Motor neuron (in vitro differentiated cells): Measurements from ENCODE around the gene SH3GLB2. TPM values are rescaled to one million over a fixed set of nuclear protein-coding genes. Genes with fewer than 3 reads are reported as not detected.
A peak's percentile ranks its signal among the peaks of the same experiment; 100 is the strongest.
"Not testable (repeated sequence)": the region's sequence is repeated elsewhere in the genome, so short reads cannot be mapped to it uniquely, and the experiment has no call there.

ENCODE experiments used
- ATAC-seq, 8 experiments: fragments of 200-7000 bp; cut with Tn5 transposase; replicated peaks in 6 of 8; 2 replicates each; pipeline ENCODE4 v1.8.0; 2021; ENCODE audit warnings: mild to moderate bottlenecking in 8 of 8, moderate library complexity in 8 of 8
- H3K27ac ChIP-seq, 2 donors: fragments of 250-450 bp; sonication (Bioruptor Pico); 2 replicates each; pipeline ENCODE4 v1.9.0; 2021; ENCODE audit warnings: antibody characterized with exemption in 2 of 2, mild to moderate bottlenecking in 2 of 2, moderate library complexity in 1 of 2
- H3K4me1 ChIP-seq, 2 donors: fragments of 250-450 bp; sonication (Bioruptor Pico); replicated peaks in 1 of 2; 2 replicates each; pipeline ENCODE4 v1.6.1; 2021; ENCODE audit warnings: antibody characterized with exemption in 2 of 2, mild to moderate bottlenecking in 2 of 2, moderate library complexity in 1 of 2
- H3K4me3 ChIP-seq, 5 donors: fragments of 250-450 bp; sonication (Bioruptor Pico); 2 replicates each; pipeline ENCODE4 v1.9.0; 2021; ENCODE audit warnings: antibody characterized with exemption in 5 of 5, mild to moderate bottlenecking in 5 of 5, moderate library complexity in 4 of 5
- WGBS, 10 experiments: fragments of 450-650 bp; shearing (Covaris generic); methylation state at CpG; one replicate each; pipeline ENCODE4 v1.0.0; 2022; 5-methylcytosine and 5-hydroxymethylcytosine counted together
- in situ Hi-C, 9 experiments: fragments of 400-800 bp; cut with MboI; loops; one replicate each; pipeline ENCODE4 v1.15.0; 2021; ENCODE audit warnings: low sequenced_read_pairs in 9 of 9, low pct_unique_long_range_greater_than_20kb in 2 of 9; ENCODE audit not compliant: unreplicated experiment in 9 of 9
- total RNA-seq, 8 experiments: library from RNA; unstranded; fragments of 300-600 nt; gene quantifications; 2 replicates each; pipeline versions ENCODE4 v1.2.3 to v1.2.4, GENCODE V29; 2022

Gene SH3GLB2
- total RNA-seq, 8 experiments from 2014 or later, result 27.8 to 95.9 (median 44.5) TPM

- 100% methylated on average over 1 of the region's 8 CpGs; no CpG with 5 or more reads in 9 of the 10 experiments for whole genome bisulfite sequencing, 10 experiments
These were observed 17.7 kb downstream of the SH3GLB2 start for GRCh38 chr9:129010267-129010975.

GRCh38 chr9:129009584-129010141 lies 18.5 kb downstream of the SH3GLB2 start:
- no peaks in the 10 kb centered on the region for H3K4me1 ChIP-seq
- no peak overlapping the region for H3K4me3 ChIP-seq
- 80 to 100% methylated on average over 1 of the region's 17 CpGs; no CpG with 5 or more reads in 8 of the 10 experiments for WGBS, 10 experiments
- no peak overlapping the region for H3K27ac ChIP-seq
- in situ Hi-C loops, result no loop called here
- no peak for ATAC-seq

More at GRCh38 chr9:129010267-129010975, 17.7 kb downstream of the SH3GLB2 start:
- Histone ChIP-seq H3K27ac (no peak overlapping the region), H3K4me1 (no peaks in the 10 kb centered on the region), H3K4me3 (no peak overlapping the region)
- no peak for ATAC-seq
- in situ Hi-C loops, result no loop called here

- no peak for ATAC-seq
- Histone ChIP-seq H3K4me3 (no peak overlapping the region), H3K4me1 (no peaks in the 10 kb centered on the region), H3K27ac (no peak overlapping the region)
- 90% methylated on average over 2 of the region's 13 CpGs; no CpG with 5 or more reads in 9 of the 10 experiments for WGBS, 10 experiments
- in situ Hi-C loops, result no loop called here
These were observed 19.0 kb downstream of the SH3GLB2 start for GRCh38 chr9:129008986-129009583.

- no peak overlapping the region for H3K4me3 ChIP-seq
- no peaks in the 10 kb centered on the region for H3K4me1 ChIP-seq
- H3K27ac ChIP-seq, result no peak overlapping the region
- ATAC-seq, result no peak
- in situ Hi-C loops, result no loop called here
- WGBS, 10 experiments, result 70 to 100% (median 88%) methylated on average over 1 to 2 of the region's 6 CpGs; no CpG with 5 or more reads in 6 of the 10 experiments
These were observed 19.6 kb downstream of the SH3GLB2 start for GRCh38 chr9:129008469-129008965.

- ATAC-seq, result no peak
- H3K4me1 ChIP-seq, result no peaks in the 10 kb centered on the region
- in situ Hi-C loops, result no loop called here
- WGBS, 10 experiments, result 100% methylated on average over 1 of the region's 18 CpGs; no CpG with 5 or more reads in 6 of the 10 experiments
- H3K4me3 ChIP-seq, result no peak overlapping the region
- H3K27ac ChIP-seq, result no peak overlapping the region
These were observed 20.2 kb downstream of the SH3GLB2 start for GRCh38 chr9:129007766-129008468.

- Histone ChIP-seq H3K27ac (no peak overlapping the region), H3K4me1 (no peaks in the 10 kb centered on the region), H3K4me3 (no peak overlapping the region)
- peak in 7 of 8 experiments; percentile 2 to 19 (median 6) for ATAC-seq
- 67 to 100% (median 100%) methylated on average over 1 to 4 of the region's 14 CpGs; no CpG with 5 or more reads in 3 of the 10 experiments for WGBS, 10 experiments
- in situ Hi-C loops, result no loop called here
These were observed 20.9 kb downstream of the SH3GLB2 start for GRCh38 chr9:129007035-129007765.

GRCh38 chr9:129006328-129007034 lies 21.6 kb downstream of the SH3GLB2 start:
- peak overlapping the region in 1 of 2 donors; percentile 2 for H3K27ac ChIP-seq
- no peak overlapping the region for H3K4me3 ChIP-seq
- no peaks in the 10 kb centered on the region for H3K4me1 ChIP-seq
- peak; percentile 83 to 94 (median 88) for ATAC-seq
- WGBS, 10 experiments, result 0 to 100% (median 19%) methylated on average over 1 to 9 of the region's 21 CpGs; no CpG with 5 or more reads in 3 of the 10 experiments
- in situ Hi-C loops, result no loop called here

GRCh38 chr9:129005336-129005997 lies 22.7 kb downstream of the SH3GLB2 start:
- no peak for ATAC-seq
- H3K27ac ChIP-seq, result no peak overlapping the region
- WGBS, 10 experiments, result 80 to 95% (median 88%) methylated on average over 1 to 4 of the region's 10 CpGs; no CpG with 5 or more reads in 5 of the 10 experiments

GRCh38 chr9:129004173-129004572 lies 24.0 kb downstream of the SH3GLB2 start:
- H3K4me1 ChIP-seq, H3K4me3 ChIP-seq, ATAC-seq, in situ Hi-C loops, H3K27ac ChIP-seq: not testable (repeated sequence)
- 83 to 100% (median 98%) methylated on average over 1 to 5 of the region's 6 CpGs; no CpG with 5 or more reads in 4 of the 10 experiments for WGBS, 10 experiments

More at GRCh38 chr9:129005336-129005997, 22.7 kb downstream of the SH3GLB2 start:
- Histone ChIP-seq H3K4me1 (no peaks in the 10 kb centered on the region), H3K4me3 (no peak overlapping the region)
- in situ Hi-C loops, result no loop called here

GRCh38 chr9:129002992-129003391 lies 25.1 kb downstream of the SH3GLB2 start:
- ATAC-seq, result no peak
- H3K27ac ChIP-seq, result no peak overlapping the region
- 80 to 100% (median 100%) methylated on average over 1 to 6 of the region's 9 CpGs; no CpG with 5 or more reads in 4 of the 10 experiments for WGBS, 10 experiments
- H3K4me3 ChIP-seq, result no peak overlapping the region
- H3K4me1 ChIP-seq, result no peaks in the 10 kb centered on the region
- in situ Hi-C loops, result no loop called here

- no peak overlapping the region for H3K4me3 ChIP-seq
- no peaks in the 10 kb centered on the region for H3K4me1 ChIP-seq
- H3K27ac ChIP-seq, result no peak overlapping the region
- no peak for ATAC-seq
- WGBS, 10 experiments, result 95 to 100% (median 100%) methylated on average over 1 to 5 of the region's 10 CpGs; no CpG with 5 or more reads in 2 of the 10 experiments
- in situ Hi-C loops, result no loop called here
These were observed 26.4 kb downstream of the SH3GLB2 start for GRCh38 chr9:129001504-129002325.
